SK-N-SH (cell line): ENCODE data around the gene SNRNP25.
"Not testable (repeated sequence)": the region's sequence is repeated elsewhere in the genome, so short reads cannot be mapped to it uniquely, and the experiment has no call there.

Source experiments
- ELF1 ChIP-seq: IDR thresholded peaks from 2 replicates; pipeline ENCODE4 v1.4.0; 2012
- NFIC ChIP-seq: IDR thresholded peaks from 2 replicates; pipeline ENCODE4 v1.4.0; 2012; ENCODE audit warnings: borderline replicate concordance

GRCh38 chr16:20886-21285 lies 32.7 kb upstream of the SNRNP25 start:
- TF ChIP-seq NFIC, ELF1: not testable (repeated sequence)
